Esophagus squamous epithelium (tissue), 5 donors: ENCODE results near the gene ANKRD22. TPM values are rescaled to one million over a fixed set of nuclear protein-coding genes. Genes with fewer than 3 reads are reported as not detected.

Source experiments
- DNase-seq: peaks from one replicate; lab custom pipeline; 2025; lab: John Stamatoyannopoulos, UW
- H3K27ac ChIP-seq, 4 donors: fragments of 200-600 bp; sonication (generic); one replicate each; pipeline ENCODE4 v1.5.1; 2016 to 2019; ENCODE audit warnings: mild to moderate bottlenecking in 1 of 4
- H3K27me3 ChIP-seq, 4 donors: fragments of 200-600 bp; sonication (generic); 1 replicate in 3 of 4; 2 replicates in 1 of 4; pipeline versions ENCODE4 v1.5.1 to v1.6.0; 2017 to 2021; ENCODE audit warnings: antibody characterized with exemption in 1 of 4
- H3K36me3 ChIP-seq, 3 donors: fragments of 200-600 bp; sonication (generic); one replicate each; pipeline ENCODE4 v1.5.1; 2016 to 2019
- H3K4me1 ChIP-seq, 3 donors: fragments of 200-600 bp; sonication (generic); one replicate each; pipeline ENCODE4 v1.5.1; 2017 to 2019
- H3K4me3 ChIP-seq, 4 donors: fragments of 200-600 bp; sonication (generic); 1 replicate in 3 of 4; 2 replicates in 1 of 4; pipeline ENCODE4 v1.5.1; 2016 to 2019; ENCODE audit warnings: mild to moderate bottlenecking in 2 of 4, moderate library complexity in 1 of 4
- H3K9me3 ChIP-seq, 3 donors: fragments of 200-600 bp; sonication (generic); one replicate each; pipeline ENCODE4 v1.5.1; 2016 to 2019
- CTCF ChIP-seq, 6 experiments: fragments of 450-650 bp in 4 of 6; fragments of 200-600 bp in 2 of 6; sonication (generic) in 2 of 6; IDR thresholded peaks; one replicate each; pipeline ENCODE4 v1.5.1; 2016 to 2019; ENCODE audit warnings: antibody characterized with exemption in 6 of 6, mild to moderate bottlenecking in 4 of 6, moderate library complexity in 4 of 6
- POLR2A ChIP-seq, 4 donors: fragments of 450-650 bp; IDR thresholded peaks; one replicate each; pipeline ENCODE4 v1.6.1; 2017; ENCODE audit warnings: antibody characterized with exemption in 4 of 4, mild to moderate bottlenecking in 4 of 4, moderate library complexity in 3 of 4
- WGBS, 2 donors: methylation state at CpG; one replicate each; pipeline ENCODE4 v1.1.5; 2018; 5-methylcytosine and 5-hydroxymethylcytosine counted together
- intact Hi-C: fragments of 100-400 bp; cut with DNase I; formaldehyde crosslinking; loops from one replicate; pipeline ENCODE4 v1.15.0; 2022
- total RNA-seq, 4 donors: library from RNA; depleted of rRNA; stranded (reverse); fragments of >200 nt; gene quantifications; one replicate each; pipeline ENCODE4 v1.1.0, GENCODE V29; 2016
- donor health status: DM: yes; HTN: yes; CAD: no.

Gene ANKRD22
- total RNA-seq, 4 donors from 2014 or later = 26.3 to 43.5 (median 31.5) TPM

DNA sequence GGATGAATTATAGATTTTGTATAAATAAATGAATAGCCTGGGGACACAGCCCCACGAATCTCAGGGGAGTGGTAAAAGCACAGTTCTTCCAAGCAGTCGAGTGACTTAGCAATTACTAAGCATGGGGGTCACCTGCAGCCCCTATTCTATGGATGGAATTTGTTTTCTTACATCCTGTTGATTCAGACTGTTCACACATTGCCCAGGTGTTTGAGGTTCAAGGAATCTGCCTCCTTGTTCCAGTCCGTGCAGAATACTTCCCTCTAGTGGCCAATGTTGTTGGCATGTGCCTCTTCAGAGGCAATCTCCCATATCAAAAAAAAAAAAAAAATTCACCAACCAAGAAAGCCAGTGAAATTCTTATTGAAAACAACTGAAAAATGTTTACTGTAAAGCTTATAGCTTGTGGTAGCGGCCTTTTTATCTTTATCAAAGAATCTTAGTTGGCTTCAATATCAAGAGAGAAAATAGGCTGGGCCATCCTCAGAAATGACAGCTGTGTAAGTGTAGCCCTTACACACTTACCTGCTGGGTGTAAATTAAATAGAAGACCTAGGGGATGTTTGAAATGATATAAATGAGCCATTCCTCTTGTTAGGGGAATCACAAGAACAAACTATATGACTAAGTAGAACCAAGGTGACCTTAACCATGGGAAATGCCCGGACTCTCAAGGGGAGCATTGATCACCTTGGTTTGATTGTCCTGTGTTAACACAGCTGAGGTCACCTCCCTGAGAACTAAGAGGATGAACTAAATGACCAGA, 41.3 kb downstream of the ANKRD22 start:
- intact Hi-C loops = loop anchor here (10.0 kb wide), 1 partner anchor 126 kb away; no protein-coding TSS in a partner anchor
- Histone ChIP-seq H3K36me3 (no peaks in the 10 kb centered on the region), H3K9me3 (no peaks in the 10 kb centered on the region), H3K27me3 (peaks cover 0 to 6% (median 0%) of the 10 kb centered on the region in 4 donors), H3K27ac (no peak overlapping the region), H3K4me1 (no peaks in the 10 kb centered on the region), H3K4me3 (no peak overlapping the region)
- DNase-seq = no peak
- 29 to 32% methylated on average over 5 of the region's 5 CpGs for WGBS, 2 donors
- TF ChIP-seq CTCF (IDR thresholded peaks at IDR 0.05) (peak; percentile 26 to 73 (median 58)), POLR2A (IDR thresholded peaks at IDR 0.05) (no peak)

DNA sequence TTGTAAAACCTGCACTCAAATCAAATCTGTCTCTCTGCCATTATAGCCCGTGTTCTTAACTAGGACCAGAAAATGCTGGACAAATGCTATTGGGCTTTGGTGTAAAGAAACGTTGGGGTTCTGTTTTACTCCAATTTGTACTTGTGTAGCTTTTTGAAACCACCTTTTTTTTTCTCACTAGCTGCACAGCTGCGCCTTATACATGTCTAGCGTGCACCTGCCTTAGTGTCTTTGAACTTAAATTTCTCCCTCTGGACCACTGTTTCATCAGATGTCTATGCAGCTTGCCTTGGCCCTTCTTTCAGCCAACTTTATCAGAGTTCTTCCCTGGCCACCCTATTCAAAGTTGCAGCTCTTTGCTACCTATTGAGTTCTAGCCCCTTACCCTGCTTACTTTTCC, 42.0 kb downstream of the ANKRD22 start:
- Histone ChIP-seq H3K4me3 (no peak overlapping the region), H3K9me3 (no peaks in the 10 kb centered on the region), H3K27ac (no peak overlapping the region), H3K4me1 (no peaks in the 10 kb centered on the region), H3K36me3 (no peaks in the 10 kb centered on the region), H3K27me3 (peaks cover 0 to 6% (median 0%) of the 10 kb centered on the region in 4 donors)
- TF ChIP-seq POLR2A (IDR thresholded peaks at IDR 0.05) = no peak
- no peak for TF ChIP-seq CTCF (IDR thresholded peaks at IDR 0.05)
- DNase-seq = no peak
- intact Hi-C loops = loop anchor here (10.0 kb wide), 1 partner anchor 125 kb away; no protein-coding TSS in a partner anchor
- WGBS, 2 donors = 75 to 78% methylated on average over 4 of the region's 4 CpGs

DNA sequence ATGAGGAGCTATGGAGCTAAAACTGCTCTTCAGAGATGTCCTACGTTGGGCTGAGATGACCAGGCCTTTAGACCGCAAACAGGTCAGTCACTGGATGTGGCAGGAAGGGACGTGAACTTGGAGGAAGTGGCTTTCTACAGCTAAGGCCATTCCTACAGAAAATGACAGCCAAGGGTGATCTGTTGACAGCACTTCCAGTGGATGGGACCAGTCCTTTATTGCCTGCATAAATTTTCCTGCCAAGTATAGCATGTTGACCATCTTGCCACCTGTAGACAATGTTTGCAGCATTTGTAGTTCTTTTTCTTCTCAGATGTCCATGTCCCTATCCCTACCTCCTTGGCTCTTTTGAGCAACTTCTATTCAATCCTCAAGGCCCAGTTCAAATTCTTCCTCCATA, 45.7 kb downstream of the ANKRD22 start:
- H3K27ac ChIP-seq = no peak overlapping the region
- H3K27me3 ChIP-seq = peaks cover 0 to 4% (median 0%) of the 10 kb centered on the region in 4 donors
- no peak overlapping the region for H3K4me3 ChIP-seq
- no peaks in the 10 kb centered on the region for H3K4me1 ChIP-seq
- 79 to 82% methylated on average over 3 of the region's 3 CpGs for WGBS, 2 donors
- no peak for DNase-seq
- TF ChIP-seq POLR2A (IDR thresholded peaks at IDR 0.05) (no peak), CTCF (IDR thresholded peaks at IDR 0.05) (no peak)
- H3K9me3 ChIP-seq = no peaks in the 10 kb centered on the region
- intact Hi-C loops = no loop called here
- H3K36me3 ChIP-seq = no peaks in the 10 kb centered on the region

GRCh38 chr10:88805361-88805760, 46.3 kb downstream of the ANKRD22 start:
- TF ChIP-seq CTCF (IDR thresholded peaks at IDR 0.05) (no peak), POLR2A (IDR thresholded peaks at IDR 0.05) (no peak)
- Histone ChIP-seq H3K9me3 (no peaks in the 10 kb centered on the region), H3K27me3 (no peaks in the 10 kb centered on the region), H3K27ac (no peak overlapping the region), H3K36me3 (no peaks in the 10 kb centered on the region), H3K4me1 (no peaks in the 10 kb centered on the region), H3K4me3 (no peak overlapping the region)
- intact Hi-C loops = no loop called here
- WGBS, 2 donors = 29% methylated on average over 2 of the region's 2 CpGs
- DNase-seq = no peak

- H3K4me1 ChIP-seq = no peaks in the 10 kb centered on the region
- intact Hi-C loops = no loop called here
- no peaks in the 10 kb centered on the region for H3K9me3 ChIP-seq
- no peak overlapping the region for H3K4me3 ChIP-seq
- no peak for DNase-seq
- H3K27me3 ChIP-seq = no peaks in the 10 kb centered on the region
- TF ChIP-seq CTCF (IDR thresholded peaks at IDR 0.05) = no peak
- no peak for TF ChIP-seq POLR2A (IDR thresholded peaks at IDR 0.05)
- H3K36me3 ChIP-seq = no peaks in the 10 kb centered on the region
- H3K27ac ChIP-seq = no peak overlapping the region
- 29 to 48% methylated on average over 6 of the region's 6 CpGs for WGBS, 2 donors
Observed at GRCh38 chr10:88804083-88804812, 47.4 kb downstream of the ANKRD22 start.
